HepG2 (cell line): ENCODE measurements around the gene CAB39. TPM values are rescaled to one million over a fixed set of nuclear protein-coding genes. Genes with fewer than 3 reads are reported as not detected.

ENCODE experiments used
- ATAC-seq: fragments of 200-7000 bp; cut with Tn5 transposase; 3 replicates; pipeline ENCODE4 v1.9.1; 2020; ENCODE audit warnings: mild to moderate bottlenecking, moderate library complexity
- BruUV-seq: library from RNA; stranded (reverse); fragments of 400-500 nt; replicated peaks from 2 replicates; lab custom pipeline; 2021; lab: Mats Ljungman, UMichigan
- CTCF ChIA-PET: fragments of 300-600 bp; formaldehyde crosslinking; extraction: SDS; loops from one replicate; lab custom pipeline; 2021; ENCODE audit warnings: low total read pairs, inconsistent platforms, low intra/inter-chr PET ratio; lab: Yijun Ruan, JAX
- POLR2A ChIA-PET: fragments of 350-600 bp; sonication (Branson Sonifier 250); formaldehyde crosslinking; loops from one replicate; lab custom pipeline; 2020; ENCODE audit warnings: antibody characterized with exemption, inconsistent platforms; lab: Yijun Ruan, JAX
- DNase-seq: peaks from one replicate; pipeline ENCODE4 v3.0.0-alpha.2; 2015; ENCODE audit warnings: low spot score
- FAIRE-seq: peaks from 3 replicates; lab custom pipeline; 2011; peaks lifted over from hg19 to GRCh38; lab: Jason Lieb, UNC
- H2AFZ ChIP-seq: one replicate; pipeline ENCODE4 v1.6.1; 2011; ENCODE audit warnings: low read length, inconsistent platforms
- H3K27ac ChIP-seq: fragments of 300-600 bp; 3 replicates; pipeline ENCODE4 v1.8.0; 2011; ENCODE audit warnings: mixed run types, mild to moderate bottlenecking, mixed read lengths, low read length, inconsistent platforms; ENCODE audit not compliant: insufficient read depth; ENCODE audit errors: extremely low read length
- H3K27me3 ChIP-seq, 2 experiments: fragments of 200-600 bp in 1 of 2; 2 replicates in 1 of 2; 3 replicates in 1 of 2; pipeline versions ENCODE4 v1.6.0 to v1.8.0; 2011; ENCODE audit warnings: low read length in 2 of 2, mild to moderate bottlenecking in 2 of 2, moderate library complexity in 2 of 2, inconsistent platforms in 1 of 2; ENCODE audit not compliant: insufficient read depth in 2 of 2, control insufficient read depth in 1 of 2
- H3K36me3 ChIP-seq, 2 experiments: fragments of 200-600 bp in 1 of 2; replicated peaks in 1 of 2; 2 replicates in 1 of 2; 3 replicates in 1 of 2; pipeline versions ENCODE4 v1.5.1 to v1.8.0; 2011; ENCODE audit warnings: low read length in 2 of 2, inconsistent platforms in 1 of 2; ENCODE audit not compliant: insufficient read depth in 2 of 2, control insufficient read depth in 1 of 2
- H3K4me1 ChIP-seq: 2 replicates; pipeline ENCODE4 v1.5.1; 2012; ENCODE audit warnings: low read length, inconsistent platforms; ENCODE audit not compliant: insufficient read depth
- H3K4me2 ChIP-seq: 2 replicates; pipeline ENCODE4 v1.6.0; 2011; ENCODE audit warnings: low read depth, low read length, inconsistent platforms
- H3K4me3 ChIP-seq, 3 experiments: fragments of 200-600 bp in 1 of 3; sonication (generic), shearing (Covaris generic) in 1 of 3; replicated peaks in 1 of 3; 2 replicates each; pipeline ENCODE4 v1.5.1; 2011 to 2016; ENCODE audit warnings: low read length in 3 of 3, inconsistent platforms in 2 of 3, low read depth in 2 of 3, mild to moderate bottlenecking in 2 of 3, control low read depth in 1 of 3, mixed read lengths in 1 of 3; ENCODE audit not compliant: insufficient read depth in 1 of 3
- H3K79me2 ChIP-seq: one replicate; pipeline ENCODE4 v1.6.1; 2011; ENCODE audit warnings: low read length, inconsistent platforms; ENCODE audit not compliant: insufficient read depth
- H3K9ac ChIP-seq: 2 replicates; pipeline ENCODE4 v1.6.0; 2011; ENCODE audit warnings: mild to moderate bottlenecking, low read depth, low read length, inconsistent platforms; ENCODE audit not compliant: insufficient read depth
- H3K9me3 ChIP-seq: 2 replicates; pipeline ENCODE4 v1.5.1; 2012; ENCODE audit warnings: mild to moderate bottlenecking, low read length
- H4K20me1 ChIP-seq: 2 replicates; pipeline ENCODE4 v1.6.0; 2011; ENCODE audit warnings: inconsistent platforms, mild to moderate bottlenecking, low read length, moderate library complexity; ENCODE audit not compliant: insufficient read depth
- ATRX ChIP-seq: sonication (generic); formaldehyde crosslinking; IDR thresholded peaks from 2 replicates; pipeline ENCODE4 v1.4.0; 2020; ENCODE audit warnings: missing genetic modification reagents, borderline replicate concordance
- CC2D1A ChIP-seq: sonication (generic); formaldehyde crosslinking; IDR thresholded peaks from 2 replicates; pipeline ENCODE4 v1.8.1; 2023; ENCODE audit warnings: mild to moderate bottlenecking, missing genetic modification reagents
- MTERF4 ChIP-seq: sonication (generic); formaldehyde crosslinking; IDR thresholded peaks from 2 replicates; pipeline ENCODE4 v1.8.0; 2023; ENCODE audit warnings: mild to moderate bottlenecking, missing genetic modification reagents
- RARG ChIP-seq: sonication (generic); formaldehyde crosslinking; IDR thresholded peaks from 2 replicates; pipeline ENCODE4 v1.4.0; 2020; ENCODE audit warnings: low read depth, mild to moderate bottlenecking, missing genetic modification reagents
- SKIL ChIP-seq: sonication (generic); formaldehyde crosslinking; IDR thresholded peaks from 2 replicates; pipeline ENCODE4 v1.8.0; 2022; ENCODE audit warnings: missing genetic modification reagents, mild to moderate bottlenecking, moderate library complexity, borderline replicate concordance
- SUZ12 ChIP-seq: fragments of 150-350 bp; IDR thresholded peaks from 2 replicates; pipeline ENCODE4 v1.6.1; 2014; ENCODE audit warnings: low read depth, low read length
- ZFAT ChIP-seq: sonication (generic); formaldehyde crosslinking; conservative IDR thresholded peaks from 2 replicates; pipeline ENCODE4 v1.8.1; 2023; ENCODE audit warnings: missing genetic modification reagents, inconsistent platforms
- ZNF17 ChIP-seq: sonication (generic); formaldehyde crosslinking; IDR thresholded peaks from 2 replicates; pipeline ENCODE4 v1.5.0; 2020; ENCODE audit warnings: mild to moderate bottlenecking, missing genetic modification reagents
- ZNF234 ChIP-seq: sonication (generic); formaldehyde crosslinking; conservative IDR thresholded peaks from 2 replicates; pipeline ENCODE4 v1.5.1; 2020; ENCODE audit warnings: mild to moderate bottlenecking, missing genetic modification reagents
- ZNF251 ChIP-seq: sonication (generic); formaldehyde crosslinking; IDR thresholded peaks from 2 replicates; pipeline ENCODE4 v1.9.0; 2021; ENCODE audit warnings: mild to moderate bottlenecking, missing genetic modification reagents
- whole genome bisulfite sequencing: methylation state at CpG from one replicate; pipeline ENCODE4 v1.1.6; 2017; ENCODE audit warnings: low lambda C conversion rate; 5-methylcytosine and 5-hydroxymethylcytosine counted together
- in situ Hi-C: cut with HindIII; loops from 2 replicates; pipeline ENCODE4 v1.10.0; 2017; ENCODE audit warnings: low pct_unique_long_range_greater_than_20kb; ENCODE audit not compliant: extremely low pct_ligation_motif_present
- intact Hi-C: fragments of 100-400 bp; cut with micrococcal nuclease; formaldehyde crosslinking; loops from one replicate; pipeline ENCODE4 v1.10.0; 2022; ENCODE audit not compliant: unreplicated experiment
- polyA plus RNA-seq, 8 experiments: library from polyadenylated mRNA; depleted of rRNA in 3 of 8; stranded (reverse) in 7 of 8; unstranded in 1 of 8; fragments of >200 nt; fragmentation: Illumina TruSeq in 4 of 8; extraction: Trizol in 4 of 8; gene quantifications; 2 replicates each; pipeline versions ENCODE4 v1.2.1 to v1.2.3, GENCODE V29; 2011 to 2016; ENCODE audit warnings: low read depth in 4 of 8, missing spikeins in 1 of 8, mixed read lengths in 1 of 8; ENCODE audit not compliant: insufficient read depth in 1 of 8
- total RNA-seq, 5 experiments: library from RNA; depleted of rRNA; stranded (reverse); fragments of >200 nt; fragmentation: Illumina TruSeq; extraction: Trizol; gene quantifications; 2 replicates each; pipeline ENCODE4 v1.2.3, GENCODE V29; 2016; ENCODE audit warnings: low read depth in 1 of 5

Gene CAB39
- total and polyA plus RNA-seq, 2 of the 13 experiments (the other 11 are each of a cell fraction or from before 2014, with no cell fraction given): 19.3 to 45.3 TPM

- no peak for TF ChIP-seq MTERF4 (CRISPR knock-in tag)
- TF ChIP-seq RARG (CRISPR knock-in tag): no peak
- TF ChIP-seq ZFAT (CRISPR knock-in tag): no peak
- TF ChIP-seq ZNF251 (CRISPR knock-in tag): no peak
Measured at GRCh38 chr2:230807729-230808128, 95.1 kb downstream of the CAB39 start (continued).

DNA sequence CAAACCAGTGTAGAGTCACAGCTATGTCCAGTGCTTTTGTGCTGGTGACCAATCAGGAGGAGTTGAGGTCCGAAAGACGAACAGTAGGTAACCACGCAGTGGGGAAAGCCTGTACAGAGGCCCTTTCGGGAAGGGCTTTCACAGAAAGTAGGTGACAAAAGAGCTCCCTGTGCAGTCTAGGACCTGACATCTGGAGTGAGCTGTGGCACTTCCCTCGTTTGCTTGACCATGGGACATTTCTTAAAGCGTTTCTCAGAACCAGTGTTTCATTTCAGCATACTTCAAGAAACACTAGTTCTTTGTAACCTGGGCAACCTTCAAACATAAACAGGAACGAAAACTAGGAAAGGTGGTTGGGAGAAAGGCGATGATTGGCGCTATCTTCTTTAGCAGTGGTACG is 96.4 kb downstream of the CAB39 start:
- Histone ChIP-seq H2AFZ (no peak overlapping the region), H3K27me3 (no peaks in the 10 kb centered on the region), H3K4me3 (no peak overlapping the region), H3K36me3 (peaks cover 9 to 31% of the 10 kb centered on the region in 2 experiments), H3K27ac (no peak overlapping the region), H3K9me3 (no peaks in the 10 kb centered on the region), H3K79me2 (no peaks in the 10 kb centered on the region), H4K20me1 (no peaks in the 10 kb centered on the region), H3K4me1 (no peaks in the 10 kb centered on the region), H3K4me2 (no peak overlapping the region), H3K9ac (no peak overlapping the region)
- intact Hi-C loops (no loop called here), in situ Hi-C loops (loop anchor here (25.0 kb wide), 1 partner anchor 797 kb away; no protein-coding TSS in a partner anchor)
- TF ChIP-seq CC2D1A (CRISPR knock-in tag) (no peak), ZNF17 (no peak), SUZ12 (no peak), SKIL (no peak), ATRX (CRISPR knock-in tag) (no peak), ZNF234 (no peak)
- ChIA-PET POLR2A (no interaction called here), CTCF (no interaction called here)
- DNase-seq (no peak), ATAC-seq (no peak; the same call in 2 of the 3 replicates), FAIRE-seq (peak; percentile 21)
- WGBS: 96% methylated on average over 10 of the region's 10 CpGs
- no TSS peak for BruUV-seq
